Activated CD4-positive, alpha-beta T cell treated with anti-CD3 and anti-CD28 coated beads for 48 hours (primary cell): ENCODE data around the gene ZNF737.
"Not testable (repeated sequence)": the region's sequence is repeated elsewhere in the genome, so short reads cannot be mapped to it uniquely, and the experiment has no call there.

Source experiments
- DNase-seq: peaks from one replicate; pipeline ENCODE4 v3.0.0-alpha.2; 2020

ZNF737 gene

DNA sequence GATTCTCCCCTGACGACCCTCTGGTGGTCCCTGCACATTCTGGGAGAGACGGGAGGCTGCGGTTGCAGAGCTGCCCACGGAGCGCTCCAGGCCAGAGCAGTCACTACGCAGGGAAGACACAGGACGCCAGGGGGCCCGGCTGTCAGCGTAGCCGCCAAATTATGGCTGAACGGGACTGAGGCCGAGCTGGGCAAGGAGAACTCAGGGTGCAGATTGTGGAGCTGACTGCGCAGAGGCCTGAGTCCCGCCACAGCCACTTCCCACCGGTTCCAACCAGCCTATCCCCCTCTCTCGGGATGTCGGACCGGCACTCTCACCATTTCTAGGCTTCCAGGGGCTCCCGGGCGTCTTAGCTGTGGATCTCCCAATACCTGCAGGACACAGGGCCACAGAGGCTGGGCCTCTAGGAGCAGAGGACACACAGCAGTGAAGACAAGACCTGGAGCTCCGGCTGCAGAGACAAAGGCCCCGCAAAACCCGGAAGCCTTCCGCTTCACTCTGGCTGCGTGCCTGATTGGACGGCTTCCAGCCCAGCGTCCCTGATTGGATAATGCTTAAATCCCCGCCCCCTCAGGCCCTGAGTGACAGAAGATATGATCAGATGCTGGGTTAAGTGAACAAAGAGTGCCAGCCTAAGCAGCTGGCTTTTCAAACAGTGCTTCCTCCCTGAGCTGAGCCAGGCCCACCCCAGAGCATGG is at the start of gene ZNF737:
ZNF737 (minus strand) TSS at position 461 of the 698 bp plus-strand sequence; CDS start at position 320, 141 bp downstream.
- DNase-seq: peak; percentile 95

DNA sequence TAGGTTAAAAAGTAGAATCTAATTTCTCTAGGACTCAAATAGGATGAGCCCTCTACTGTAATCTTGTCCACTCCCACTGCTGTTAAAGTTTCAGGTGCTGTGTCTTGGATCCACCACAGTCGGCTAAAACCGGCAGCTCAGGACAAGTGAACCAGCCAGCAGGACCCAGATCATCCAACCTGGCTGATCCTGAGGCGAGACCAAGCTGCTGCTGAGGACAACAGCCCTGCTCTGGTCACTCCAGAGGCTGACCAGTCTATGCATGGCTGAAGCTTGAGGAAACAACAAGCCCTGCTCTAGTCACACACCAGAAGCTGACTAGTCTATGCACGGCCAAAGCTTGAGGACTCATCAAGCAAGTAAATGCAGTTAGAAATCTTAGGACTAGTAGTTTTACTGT is 49.4 kb upstream of the ZNF737 start:
- DNase-seq: not testable (repeated sequence)

DNA sequence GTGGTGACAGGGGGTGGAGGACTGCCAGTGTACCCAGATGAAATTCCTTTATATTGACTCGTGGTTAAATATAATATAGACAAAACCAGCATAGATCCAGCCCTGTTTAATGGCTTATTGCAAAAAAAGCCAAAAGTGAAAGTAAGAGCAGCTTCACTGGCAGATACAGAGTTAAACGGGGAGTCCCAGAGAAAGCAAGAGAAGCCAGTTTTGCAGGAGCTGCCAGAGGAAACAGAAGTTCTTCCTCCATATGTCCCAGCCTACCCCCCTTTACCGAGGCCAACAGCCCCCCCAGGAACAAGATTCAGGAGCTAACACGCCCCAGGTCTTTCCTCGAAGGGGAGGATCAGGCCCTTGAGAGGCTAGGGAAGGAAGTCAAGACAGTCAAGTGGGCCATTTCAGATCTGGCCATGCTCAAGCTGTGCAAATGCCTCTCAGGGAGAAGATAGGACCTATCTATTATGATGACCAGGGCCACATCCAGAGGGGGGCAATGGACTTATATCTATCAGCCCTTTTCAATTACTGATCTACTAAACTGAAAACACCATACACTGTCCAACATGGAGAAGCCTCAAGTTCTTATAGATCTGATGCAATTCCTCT is 47.2 kb upstream of the ZNF737 start:
- DNase-seq: no peak

DNA sequence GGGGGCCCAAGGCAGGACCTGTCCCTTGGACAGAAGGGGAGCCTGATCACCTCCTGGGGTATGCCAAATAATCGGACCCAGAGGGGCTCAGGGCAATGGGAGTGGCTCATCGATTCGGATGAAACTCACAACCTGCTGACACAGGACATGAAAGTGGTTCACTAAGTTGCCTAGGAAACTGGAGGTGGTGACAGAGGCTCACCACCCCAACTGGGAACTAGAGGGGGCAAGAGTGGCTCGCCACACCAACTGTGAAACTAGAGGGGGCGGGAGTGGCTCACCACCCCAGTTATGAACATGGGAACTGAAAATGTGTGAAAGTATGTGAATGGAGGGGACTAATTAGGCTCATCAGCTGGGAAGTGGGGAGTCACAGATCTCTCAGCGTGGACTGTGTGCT is 46.3 kb upstream of the ZNF737 start:
- no peak for DNase-seq

DNA sequence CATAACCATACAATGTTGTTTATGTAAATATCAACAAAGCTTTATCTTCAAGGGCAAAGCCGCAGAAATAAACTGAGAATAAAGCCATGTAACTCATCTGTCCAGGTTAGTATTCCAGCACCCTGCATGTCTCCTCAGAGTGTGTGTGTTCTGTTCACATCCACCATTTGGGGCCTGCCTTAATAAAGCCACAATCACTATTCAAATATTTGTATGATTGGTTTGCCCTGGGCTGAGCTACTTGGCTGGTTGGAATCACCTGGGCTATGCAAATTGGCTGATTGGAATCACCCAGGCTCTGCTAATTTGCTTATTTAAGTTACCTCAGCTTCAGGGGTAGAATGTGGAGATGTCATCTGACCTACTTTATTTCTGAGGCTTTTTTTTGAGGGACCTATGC is 42.4 kb upstream of the ZNF737 start:
- DNase-seq: no peak

DNA sequence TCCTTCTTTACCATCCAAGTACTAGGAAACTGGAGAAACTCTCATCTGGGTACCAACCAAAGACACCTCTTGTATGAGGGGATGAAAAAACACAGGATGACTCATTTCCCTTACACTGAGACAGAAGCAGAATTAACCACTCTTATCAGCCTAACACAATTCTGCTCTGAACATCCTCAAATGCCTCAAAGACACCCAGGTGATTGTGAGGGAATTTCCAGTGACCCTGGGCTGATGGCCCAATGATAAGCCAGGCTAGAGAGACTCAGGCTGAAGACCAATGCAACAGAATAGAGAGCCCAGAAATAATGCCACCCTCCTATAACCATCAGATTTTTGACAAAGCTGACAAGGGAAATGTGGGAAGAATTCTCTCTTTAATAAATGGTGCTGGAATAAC is 7.0 kb downstream of the ZNF737 start:
- no peak for DNase-seq

DNA sequence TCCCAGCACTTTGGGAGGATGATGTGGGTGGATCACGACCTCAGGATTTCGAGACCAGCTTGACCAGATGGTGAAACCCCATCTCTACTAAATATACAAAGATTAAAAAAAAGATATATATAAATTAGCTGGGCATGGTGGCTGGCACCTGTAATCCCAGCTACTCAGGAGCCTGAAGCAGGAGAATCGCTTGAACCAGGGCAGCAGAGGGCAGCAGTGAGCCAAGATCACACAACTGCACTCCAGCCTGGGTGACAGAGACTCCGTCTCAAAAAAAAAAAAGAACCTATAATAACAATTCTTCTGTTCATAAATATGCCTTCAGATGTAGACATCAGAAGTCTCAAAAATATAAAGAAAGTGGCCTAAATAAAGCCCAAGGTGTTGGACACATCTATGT is 7.6 kb downstream of the ZNF737 start:
- peak; percentile 43 for DNase-seq

DNA sequence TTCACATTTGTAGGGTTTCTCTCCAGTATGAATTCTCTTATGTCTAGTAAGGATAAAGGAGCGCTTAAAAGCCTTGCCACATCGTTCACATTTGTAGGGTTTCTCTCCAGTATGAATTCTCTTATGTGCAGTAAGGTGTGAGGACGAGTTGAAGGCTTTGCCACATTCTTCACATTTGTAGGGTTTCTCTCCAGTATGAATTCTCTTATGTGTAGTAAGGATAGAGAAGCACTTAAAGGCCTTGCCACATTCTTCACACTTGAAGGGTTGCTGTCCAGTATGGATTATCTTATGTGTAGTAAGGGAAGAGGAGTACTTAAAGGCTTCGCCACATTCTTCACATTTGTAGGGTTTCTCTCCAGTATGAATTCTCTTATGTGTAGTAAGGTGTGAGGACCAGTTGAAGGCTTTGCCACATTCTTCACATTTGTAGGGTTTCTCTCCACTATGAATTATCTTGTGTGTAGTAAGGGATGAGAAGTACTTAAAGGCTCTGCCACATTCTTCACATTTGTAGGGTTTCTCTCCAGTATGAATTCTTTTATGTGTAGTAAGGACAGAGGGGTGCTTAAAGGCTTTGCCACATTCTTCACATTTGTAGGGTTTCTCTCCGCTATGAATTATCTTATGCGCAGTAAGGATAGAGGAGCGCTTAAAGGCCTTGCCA is 20.8 kb downstream of the ZNF737 start:
- DNase-seq: not testable (repeated sequence)

DNA sequence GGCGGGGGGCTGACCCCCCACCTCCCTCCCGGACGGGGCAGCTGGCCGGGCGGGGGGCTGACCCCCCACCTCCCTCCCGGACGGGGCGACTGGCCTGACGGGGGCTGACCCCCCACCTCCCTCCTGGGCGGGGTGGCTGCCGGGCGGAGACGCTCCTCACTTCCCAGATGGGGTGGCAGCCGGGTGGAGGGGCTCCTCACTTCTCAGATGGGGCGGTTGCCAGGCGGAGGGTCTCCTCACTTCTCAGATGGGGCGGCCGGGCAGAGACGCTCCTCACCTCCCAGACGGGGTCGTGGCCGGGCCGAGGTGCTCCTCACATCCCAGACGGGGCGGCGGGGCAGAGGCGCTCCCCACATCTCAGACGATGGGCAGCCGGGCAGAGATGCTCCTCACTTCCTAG is 35.3 kb downstream of the ZNF737 start:
- not testable (repeated sequence) for DNase-seq

DNA sequence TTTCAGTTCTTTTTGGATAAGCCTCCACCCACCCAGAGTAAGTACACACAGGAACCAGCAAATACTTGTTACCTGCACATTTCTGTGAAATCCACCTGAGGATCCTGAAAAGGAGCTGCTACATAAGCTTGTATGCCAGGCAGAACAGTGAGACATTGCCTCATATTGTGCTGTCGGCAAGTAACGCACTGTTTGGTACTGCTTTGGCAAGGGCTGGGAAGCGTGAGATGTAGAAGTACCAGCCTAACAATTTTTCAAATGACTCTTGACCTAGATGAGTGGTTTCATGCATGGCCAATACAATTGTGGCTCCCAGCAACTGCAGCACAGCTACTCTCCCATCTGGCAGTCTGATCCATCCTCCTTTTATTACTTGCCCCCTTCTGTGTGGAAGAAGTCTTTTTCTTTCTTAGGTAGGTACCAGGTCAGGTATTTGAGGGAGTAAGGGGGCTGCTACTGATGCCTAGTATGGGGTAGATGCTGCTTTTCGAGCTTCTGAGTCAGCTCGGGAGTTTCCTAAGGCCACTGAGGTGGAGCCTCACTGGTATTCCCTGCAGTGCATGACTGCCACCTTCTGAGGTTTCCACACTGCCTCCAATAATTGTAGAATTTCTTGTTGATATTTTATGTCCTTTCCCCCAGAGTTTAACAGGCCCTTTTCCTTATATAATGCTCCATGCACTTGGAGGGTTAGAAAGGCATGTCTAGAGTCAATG is 52.2 kb downstream of the ZNF737 start:
- no peak for DNase-seq

DNA sequence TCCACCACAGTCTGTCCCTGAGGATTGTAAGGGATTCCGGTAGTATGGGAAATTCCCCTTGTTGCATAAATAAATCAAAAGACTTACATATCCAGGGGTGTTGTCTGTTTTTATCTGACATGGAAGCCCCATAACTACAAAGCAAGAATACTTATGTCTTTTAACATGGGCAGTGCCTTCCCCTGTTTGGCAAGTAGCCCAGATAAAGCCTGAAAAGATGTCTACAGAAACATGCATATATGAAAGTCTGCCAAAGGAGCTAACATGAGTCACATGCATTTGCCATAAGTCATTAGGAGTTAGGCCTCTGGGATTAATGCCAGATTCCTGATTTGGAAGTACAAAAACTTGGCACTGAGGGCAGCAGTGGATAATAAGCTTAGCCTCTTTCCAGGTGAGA is 62.1 kb downstream of the ZNF737 start:
- DNase-seq: no peak
